Pons (tissue), 1 donor: Measurements from ENCODE around the gene TMEM47.

Experiments used
- DNase-seq: peaks from one replicate; pipeline ENCODE4 v3.0.0-alpha.2; 2016; ENCODE audit warnings: low spot score

The TMEM47 gene

GRCh38 chrX:34585561-34585960 is 71.5 kb downstream of the TMEM47 start:
- DNase-seq = no peak

- no peak for DNase-seq
These were observed 72.3 kb downstream of the TMEM47 start for GRCh38 chrX:34584781-34585180.

- no peak for DNase-seq
These were observed 77.0 kb downstream of the TMEM47 start for GRCh38 chrX:34580069-34580468.

- peak; percentile 37 for DNase-seq
These were observed 78.8 kb downstream of the TMEM47 start for GRCh38 chrX:34578237-34578636.
